GM19023 (cell line): ENCODE data around the gene LRRC7.
"Not testable (repeated sequence)": the region's sequence is repeated elsewhere in the genome, so short reads cannot be mapped to it uniquely, and the experiment has no call there.

Experiments
- ATAC-seq: cut with Tn5 transposase; IDR thresholded peaks from one replicate; pipeline ENCODE4 v1.9.1; 2021; ENCODE audit warnings: mild to moderate bottlenecking, moderate library complexity; ENCODE audit not compliant: unreplicated experiment

The LRRC7 gene

DNA sequence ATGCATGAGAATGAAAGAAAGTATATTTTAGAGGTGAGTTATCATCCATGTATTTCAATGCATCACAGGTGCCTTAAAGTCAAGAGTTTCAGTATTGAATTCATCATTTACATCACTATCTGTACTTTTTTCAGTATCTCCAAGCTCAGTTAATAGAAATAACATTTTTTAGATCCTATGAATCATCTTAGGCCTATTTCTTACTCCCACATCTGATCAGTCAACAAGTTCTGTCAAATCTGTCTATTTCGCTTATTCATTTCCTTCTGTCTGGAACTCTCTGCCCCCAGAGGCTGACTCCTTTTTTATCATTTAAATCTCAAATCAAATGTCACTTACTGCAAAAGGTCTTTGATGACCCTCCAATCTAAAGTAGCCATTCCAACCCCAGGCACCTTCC, 295.2 kb downstream of the LRRC7 start:
- ATAC-seq, result no peak

DNA sequence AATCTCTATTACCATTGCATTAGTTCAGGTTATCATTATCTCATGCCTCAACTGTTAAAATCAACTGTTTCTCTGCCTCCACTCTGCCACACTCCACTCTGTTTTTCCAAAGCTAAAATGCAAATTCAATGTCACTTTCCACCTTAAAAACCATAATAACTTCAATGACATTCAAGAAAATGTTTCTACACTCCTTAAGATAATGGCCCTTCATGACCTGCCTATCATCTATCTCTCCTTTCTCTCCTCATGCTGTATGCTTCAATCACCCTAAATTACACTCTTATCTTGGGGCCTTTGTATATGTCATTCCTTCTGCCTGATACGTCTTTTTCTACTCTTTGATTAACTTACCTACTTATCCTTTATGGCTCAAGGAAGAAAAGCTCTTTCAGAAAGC, 296.0 kb downstream of the LRRC7 start:
- no peak for ATAC-seq

DNA sequence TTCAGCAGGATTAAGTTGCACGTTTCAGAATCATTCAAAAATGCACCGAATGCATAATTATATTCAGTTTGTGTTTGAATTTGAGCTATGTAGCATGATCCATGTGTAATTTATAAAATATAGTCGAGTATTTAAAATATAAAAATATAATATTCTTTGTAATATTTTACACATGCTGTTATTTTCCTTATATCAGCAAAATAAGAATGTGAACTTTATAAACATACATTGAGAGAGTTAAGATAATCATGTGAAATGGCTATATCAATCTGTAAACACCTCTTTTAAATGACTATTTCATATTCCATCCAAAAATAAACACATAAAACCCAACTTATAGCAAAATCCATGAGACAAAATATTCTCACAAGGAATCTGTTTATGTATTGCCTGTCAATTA, 303.7 kb downstream of the LRRC7 start:
- ATAC-seq, result no peak

DNA sequence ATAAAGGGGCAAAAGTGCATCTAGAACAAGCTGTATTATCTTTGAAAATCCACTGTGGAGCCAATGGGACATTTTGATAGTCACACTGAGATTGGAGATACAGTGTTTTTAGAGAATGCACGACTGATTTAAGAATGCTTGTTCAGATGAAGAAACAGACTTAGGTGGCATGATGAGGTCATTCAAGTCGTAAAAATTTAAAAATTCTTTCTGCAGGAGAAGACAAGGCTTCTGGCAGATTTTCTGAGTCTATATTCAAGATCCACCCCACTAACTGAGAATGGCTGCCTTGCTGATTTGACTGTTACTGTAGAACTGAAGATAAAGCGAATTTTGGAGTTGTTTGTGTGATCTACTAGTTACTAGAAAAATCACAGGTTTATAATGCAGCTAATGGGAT, 310.6 kb downstream of the LRRC7 start:
- no peak for ATAC-seq

DNA sequence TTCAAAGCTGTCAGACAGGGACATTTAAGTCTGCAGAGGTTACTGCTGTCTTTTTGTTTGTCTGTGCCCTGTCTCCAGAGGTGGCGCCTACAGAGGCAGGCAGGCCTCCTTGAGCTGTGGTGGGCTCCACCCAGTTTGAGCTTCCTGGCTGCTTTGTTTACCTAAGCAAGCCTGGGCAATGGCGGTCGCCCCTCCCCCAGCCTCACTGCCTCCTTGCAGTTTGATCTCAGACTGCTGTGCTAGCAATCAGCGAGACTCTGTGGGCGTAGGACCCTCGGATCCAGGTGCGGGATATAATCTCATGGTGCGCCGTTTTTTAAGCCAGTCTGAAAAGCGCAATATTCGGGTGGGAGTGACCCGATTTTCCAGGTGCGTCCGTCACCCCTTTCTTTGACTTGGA, 320.3 kb downstream of the LRRC7 start:
- not testable (repeated sequence) for ATAC-seq

DNA sequence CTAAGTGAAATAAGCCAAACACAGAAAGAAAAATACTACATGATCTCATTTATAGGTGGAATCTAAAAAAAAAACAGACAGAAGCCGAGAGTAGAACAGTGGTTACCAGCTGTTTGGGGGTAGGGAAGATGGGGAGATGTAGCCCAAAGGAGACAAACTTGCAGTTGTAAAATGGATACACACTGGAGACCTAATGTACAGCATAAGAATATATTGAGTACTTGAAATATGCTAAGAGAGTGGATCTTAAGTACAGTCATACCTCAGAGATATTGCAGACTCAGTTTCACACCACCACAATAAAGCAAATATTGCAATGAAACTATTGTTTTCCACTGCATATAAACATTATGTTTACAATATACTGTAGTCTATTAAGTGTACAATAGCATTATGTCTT, 320.9 kb downstream of the LRRC7 start:
- ATAC-seq, result no peak

DNA sequence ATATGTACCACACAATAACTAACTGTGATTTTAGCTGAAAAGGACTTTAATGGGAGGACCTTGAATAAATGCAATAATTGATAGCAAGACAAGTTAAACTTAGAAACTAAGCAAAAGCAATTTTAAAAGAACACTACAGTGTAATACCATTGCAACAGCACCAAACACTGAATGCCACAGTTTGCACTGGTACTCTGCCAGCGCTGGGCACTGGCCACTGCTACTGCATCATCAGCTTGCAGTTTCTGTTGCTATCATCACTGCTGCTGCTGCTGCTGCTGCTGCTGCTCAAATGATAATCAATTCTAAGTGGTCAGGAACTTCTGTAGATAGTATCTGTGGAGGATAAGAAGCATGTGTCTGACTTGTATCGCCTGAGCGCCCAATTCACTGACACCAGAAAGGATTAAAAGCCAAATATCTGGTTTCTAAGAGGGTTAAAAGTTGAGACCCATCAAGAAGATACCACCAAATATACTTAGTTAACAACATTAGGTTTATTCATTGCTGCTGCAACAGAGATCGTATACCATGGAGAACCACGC, 330.8 kb downstream of the LRRC7 start:
- no peak for ATAC-seq

DNA sequence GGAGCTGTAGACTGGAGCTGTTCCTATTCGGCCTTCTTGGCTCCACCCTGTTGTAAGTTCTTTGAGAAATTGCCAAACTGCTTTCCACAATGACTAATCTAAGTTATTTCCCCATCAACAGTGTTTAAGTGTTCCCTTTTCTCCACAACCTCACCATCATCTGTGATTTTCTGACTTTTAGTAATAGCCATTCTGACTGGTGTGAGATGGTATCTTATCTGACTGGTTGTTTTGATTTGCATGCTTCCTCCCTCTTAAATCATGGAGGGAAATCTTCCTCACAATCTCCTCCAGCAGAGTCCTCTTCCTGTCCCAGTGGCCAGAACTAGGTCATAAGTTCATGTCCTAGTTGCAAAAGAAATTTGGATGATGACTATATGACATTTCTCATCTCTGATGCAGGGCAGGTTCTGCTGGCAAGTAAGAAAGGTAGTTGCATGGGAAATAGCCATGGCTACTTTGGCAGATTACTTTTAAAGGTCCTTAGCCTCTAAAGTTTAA, 343.6 kb downstream of the LRRC7 start:
- ATAC-seq, result no peak

DNA sequence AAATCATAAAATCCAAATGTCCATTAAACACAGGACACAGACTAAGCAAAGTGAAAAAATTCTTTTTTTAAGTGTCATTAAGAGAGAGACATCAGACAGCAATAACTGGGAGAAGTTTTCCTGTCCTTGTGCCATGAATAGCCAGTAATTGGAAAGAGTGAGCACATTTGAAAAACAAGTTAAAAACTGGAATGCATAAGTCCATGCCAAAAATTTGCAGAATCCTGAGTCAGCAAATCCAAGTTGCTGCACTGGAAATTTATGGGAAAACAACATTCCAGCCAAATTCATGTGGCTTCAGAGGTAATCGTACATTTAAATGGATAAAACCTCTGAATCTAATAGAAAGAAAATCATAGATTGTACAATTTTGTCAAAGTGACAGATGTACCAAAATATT, 346.3 kb downstream of the LRRC7 start:
- ATAC-seq, result no peak

DNA sequence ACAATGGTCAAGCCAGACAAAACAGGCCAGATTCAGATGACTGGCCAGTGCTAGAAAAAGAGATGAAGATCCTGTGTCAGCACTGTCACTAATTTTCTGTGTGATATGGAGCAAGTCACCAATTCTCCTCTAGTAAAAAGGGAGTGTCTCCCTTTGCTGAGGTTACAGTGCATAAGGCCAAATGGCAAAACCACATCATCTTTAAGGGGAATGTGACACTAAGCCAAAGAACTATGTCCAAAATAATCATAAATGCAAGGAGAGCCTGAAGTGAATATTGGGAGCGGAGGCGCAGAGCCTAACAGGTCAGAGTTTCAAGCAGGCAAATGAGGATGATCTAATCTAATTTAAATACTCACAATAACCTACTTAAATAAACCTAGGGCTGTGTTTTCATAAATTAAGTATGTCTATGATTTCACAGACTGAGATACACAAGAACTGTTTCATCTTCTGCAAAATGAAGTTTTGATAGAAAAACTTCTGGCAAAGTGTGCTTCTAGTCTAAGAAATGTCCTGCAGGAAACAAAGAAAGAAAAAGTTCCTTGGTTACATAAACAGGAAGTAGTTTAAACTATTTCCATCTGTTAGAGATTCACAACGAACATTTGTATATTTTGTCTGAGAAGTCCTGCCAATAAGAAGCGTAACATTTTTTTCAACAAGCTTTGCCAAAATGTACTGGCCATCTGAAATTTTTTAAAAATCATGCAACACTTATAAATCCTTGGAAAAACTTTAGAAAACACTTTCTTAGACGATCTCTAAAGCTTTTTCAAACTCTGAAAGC, 347.4 kb downstream of the LRRC7 start:
- no peak for ATAC-seq

DNA sequence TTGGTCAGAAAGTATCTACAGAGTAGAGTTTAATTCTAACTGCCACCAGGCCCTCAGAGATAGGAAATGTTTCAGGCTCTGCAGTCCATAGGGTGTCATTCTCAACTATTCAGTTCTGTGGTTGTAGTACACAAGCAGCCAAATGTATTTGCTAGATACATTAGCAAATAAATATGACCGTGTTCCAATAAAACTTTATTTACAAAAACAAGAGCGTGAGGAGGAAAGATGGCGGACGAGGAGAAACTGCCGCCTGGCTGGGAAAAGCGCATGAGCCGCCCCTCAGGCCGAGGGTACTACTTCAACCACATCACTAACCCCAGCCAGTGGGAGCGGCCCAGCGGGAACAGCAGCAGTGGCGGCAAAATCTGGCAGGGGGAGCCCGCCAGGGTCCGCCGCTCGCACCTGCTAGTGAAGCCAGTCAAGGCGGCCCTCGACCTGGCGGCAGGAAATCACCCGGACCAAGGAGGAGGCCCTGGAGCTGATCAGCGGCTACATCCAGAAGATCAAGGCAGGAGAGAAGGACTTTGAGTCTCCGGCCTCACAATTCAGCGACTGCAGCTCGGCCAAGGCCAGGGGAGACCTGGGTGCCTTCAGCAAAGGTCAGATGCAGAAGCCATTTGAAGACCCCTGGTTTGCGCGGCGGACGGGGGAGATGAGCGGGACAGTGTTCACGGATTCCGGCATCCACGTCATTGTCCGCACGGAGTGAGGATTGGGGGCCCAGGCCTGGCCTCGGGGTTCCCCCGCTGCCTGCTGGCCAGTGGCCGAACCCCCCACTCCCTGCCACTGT, 351.6 kb downstream of the LRRC7 start:
- no peak for ATAC-seq

DNA sequence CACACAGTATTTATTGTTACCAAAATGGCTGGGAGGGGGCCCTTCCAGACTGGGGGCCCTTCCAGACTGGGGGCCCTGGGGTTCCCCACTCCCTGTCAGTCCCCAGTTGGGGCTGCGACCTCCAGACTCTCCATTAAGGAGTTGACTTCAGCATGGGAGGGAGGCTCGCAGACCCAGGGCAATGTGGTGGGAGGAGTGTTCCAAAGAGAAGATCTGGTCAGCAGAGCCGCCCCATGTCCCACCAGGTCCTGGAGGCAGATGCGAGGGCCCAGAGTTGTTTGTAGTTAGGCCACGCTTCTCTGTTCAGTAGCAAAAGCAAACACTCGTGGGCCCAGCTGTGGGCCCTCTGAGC, 352.2 kb downstream of the LRRC7 start:
- no peak for ATAC-seq

DNA sequence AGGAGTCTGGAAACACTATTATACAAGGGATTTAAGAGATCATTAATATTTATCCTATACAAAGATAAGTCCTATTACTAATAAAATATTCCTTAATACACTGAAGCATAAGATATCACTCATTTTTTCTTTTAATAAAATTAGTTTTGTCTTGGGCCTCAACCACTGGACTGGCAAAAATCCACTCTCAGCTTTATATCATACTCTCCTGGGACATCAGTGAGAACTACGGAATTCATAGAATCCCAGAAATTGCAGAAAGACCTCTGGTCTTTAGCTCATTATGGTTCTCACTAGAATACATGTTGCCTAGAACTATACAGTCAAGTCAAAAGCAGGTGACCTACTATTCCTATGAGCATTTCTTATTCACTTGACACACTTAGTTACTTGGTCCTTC, 352.7 kb downstream of the LRRC7 start:
- no peak for ATAC-seq

DNA sequence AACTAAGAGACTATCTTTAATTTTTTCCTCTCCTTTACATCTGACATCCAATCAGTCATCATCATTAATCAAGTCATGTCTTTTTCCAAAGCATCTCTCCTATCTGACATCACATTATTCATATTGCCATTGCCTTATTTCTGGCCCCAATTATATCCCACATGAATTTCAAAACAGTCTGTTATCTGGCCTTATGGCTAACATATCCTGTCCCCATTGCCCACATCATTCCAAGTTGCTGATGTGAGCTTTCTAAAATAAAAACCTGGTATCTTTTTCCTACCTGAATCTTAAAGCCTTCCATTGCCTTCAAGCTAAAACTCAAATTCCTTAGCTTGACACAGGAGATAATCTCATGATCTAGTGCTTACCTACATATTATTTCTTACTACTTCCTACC, 353.8 kb downstream of the LRRC7 start:
- no peak for ATAC-seq

DNA sequence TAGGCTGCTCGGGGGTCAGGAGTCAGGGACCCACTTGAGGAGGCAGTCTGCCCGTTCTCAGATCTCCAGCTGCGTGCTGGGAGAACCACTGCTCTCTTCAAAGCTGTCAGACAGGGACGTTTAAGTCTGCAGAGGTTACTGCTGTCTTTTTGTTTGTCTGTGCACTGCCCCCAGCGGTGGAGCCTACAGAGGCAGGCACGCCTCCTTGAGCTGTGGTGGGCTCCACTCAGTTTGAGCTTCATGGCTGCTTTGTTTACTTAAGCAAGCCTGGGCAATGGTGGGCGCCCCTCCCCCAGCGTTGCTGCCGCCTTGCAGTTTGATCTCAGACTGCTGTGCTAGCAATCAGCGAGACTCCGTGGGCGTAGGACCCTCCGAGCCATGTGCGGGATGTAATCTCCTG, 360.5 kb downstream of the LRRC7 start:
- ATAC-seq, result not testable (repeated sequence)

DNA sequence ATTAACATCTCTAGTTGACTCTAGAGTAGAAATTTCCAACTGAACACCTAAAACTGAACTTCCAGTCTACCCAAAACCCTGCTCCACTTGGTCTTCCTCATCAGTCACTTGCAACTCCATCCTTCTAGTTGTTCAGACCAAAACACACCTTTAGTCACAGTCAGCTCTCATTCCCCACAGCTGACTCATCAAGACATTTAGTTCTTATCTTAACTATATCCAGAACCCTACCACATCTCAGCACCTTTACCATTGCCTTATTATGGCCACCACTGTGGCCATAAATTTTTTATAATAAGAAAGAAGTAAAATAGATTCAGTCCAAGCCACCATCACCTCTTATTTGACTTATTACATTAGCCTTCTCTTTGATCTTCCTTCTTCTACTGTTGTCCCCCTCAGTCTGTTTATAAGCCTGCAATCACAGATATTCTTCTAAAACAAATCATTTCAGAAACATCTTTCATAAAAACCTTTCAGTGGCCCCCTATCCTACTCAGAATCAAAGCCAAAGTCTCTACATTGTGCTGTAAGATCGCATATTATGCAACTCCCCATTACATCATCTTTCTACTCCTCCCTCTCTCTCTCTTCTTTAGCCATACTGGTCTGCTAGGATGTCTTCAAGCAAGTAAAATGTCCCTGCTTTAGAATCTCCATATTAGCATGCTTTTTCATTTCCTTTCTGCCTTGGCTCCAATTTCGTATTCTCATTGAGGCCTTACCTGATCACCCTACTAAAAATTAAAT, 361.8 kb downstream of the LRRC7 start:
- no peak for ATAC-seq

DNA sequence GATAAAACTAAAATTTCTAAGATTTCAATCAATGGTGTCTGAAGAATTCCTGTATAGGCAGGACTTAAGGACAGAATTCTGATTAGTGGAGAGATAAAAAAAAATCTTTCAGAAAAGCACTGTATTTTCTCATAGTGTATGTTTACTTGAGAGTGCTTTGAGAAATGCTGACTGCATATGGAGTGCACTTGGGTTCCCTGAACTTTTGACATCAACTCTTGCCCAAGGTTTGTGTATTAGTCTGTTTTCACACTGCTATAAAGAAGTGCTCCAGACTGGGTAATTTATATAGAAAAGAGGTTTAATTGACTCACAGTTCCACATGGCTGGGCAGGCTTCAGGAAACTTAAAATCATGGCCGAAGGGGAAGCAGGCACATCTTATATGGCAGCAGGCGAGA, 362.7 kb downstream of the LRRC7 start:
- no peak for ATAC-seq

DNA sequence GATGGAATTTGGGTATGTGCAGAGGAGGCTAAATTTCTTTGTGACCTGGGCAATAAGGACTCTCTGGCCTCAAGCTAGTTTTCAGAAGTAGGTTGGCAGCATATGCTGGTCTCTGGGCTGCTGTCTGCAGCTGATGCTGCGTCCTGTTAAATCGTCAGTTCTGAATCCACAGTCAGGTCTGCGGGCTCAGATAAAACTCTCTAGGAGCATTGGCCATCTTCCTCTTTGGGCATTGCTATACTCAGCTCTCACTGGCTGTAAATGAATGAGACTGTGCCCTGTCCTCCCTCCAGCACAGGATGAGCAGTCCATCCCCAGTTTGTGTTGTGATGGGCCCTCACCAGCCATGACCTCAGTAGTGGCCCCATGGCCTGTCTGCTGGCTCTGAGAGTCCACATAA, 365.0 kb downstream of the LRRC7 start:
- no peak for ATAC-seq

DNA sequence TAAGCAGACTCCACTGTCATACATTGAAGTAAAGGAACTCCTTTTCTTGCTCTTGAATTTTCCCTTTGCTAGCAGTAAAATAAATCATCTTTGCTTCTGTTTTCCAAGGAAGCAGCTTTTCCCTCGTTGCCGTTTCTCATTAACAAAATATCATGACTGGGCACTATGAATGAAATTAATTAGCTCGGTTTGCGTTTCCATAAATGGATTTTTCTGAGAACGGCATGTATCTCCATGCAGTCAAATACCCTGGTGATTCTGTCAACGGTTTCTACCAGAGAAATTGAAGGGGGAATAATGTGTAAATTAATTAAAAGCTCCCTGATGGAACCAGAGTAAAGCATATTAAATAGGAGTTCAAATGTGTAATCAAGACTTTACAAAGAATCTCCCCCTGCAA, 372.5 kb downstream of the LRRC7 start:
- no peak for ATAC-seq

DNA sequence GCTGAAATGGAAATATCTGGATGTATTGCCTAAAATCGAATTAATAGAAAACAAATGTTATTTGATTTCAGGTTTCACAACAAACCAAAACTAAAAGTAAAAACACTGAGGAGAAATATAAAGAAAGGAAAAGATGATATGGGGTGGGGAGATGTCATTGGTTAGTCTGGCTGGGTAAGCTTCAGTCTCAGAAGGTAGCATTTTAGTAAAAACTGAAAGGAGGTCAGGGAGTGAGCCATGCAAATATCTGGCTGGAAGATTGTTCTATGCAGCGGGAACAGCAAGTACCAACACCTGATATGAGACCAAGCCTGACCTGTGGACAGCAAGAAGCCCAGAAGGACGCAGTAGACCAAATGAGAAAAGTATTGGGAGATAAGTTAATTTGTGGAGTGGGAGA, 373.1 kb downstream of the LRRC7 start:
- ATAC-seq, result no peak

DNA sequence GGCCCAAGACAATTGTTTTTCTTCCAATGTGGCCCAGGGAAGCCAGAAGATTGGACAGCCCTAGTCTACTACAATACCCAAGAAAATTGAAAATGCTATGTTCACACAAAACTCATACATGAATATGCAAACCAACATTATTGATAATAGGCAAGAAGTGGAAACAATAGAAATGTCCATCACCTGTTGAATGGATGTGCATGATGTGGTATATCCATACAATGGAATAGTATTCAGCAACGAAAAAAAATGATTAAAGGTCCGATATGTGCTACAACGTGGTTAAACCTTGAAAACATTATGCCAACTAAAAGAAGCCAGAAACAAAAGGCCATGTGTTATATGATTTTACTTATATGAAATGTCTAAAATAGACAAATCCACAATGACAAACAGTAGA, 375.3 kb downstream of the LRRC7 start:
- ATAC-seq, result no peak
